Mesothelial cell of epicardium (in vitro differentiated cells): Measurements from ENCODE around the gene CANX. TPM values are rescaled to one million over a fixed set of nuclear protein-coding genes. Genes with fewer than 3 reads are reported as not detected.

Source experiments
- DNase-seq, 2 experiments: peaks; one replicate each; pipeline ENCODE4 v3.0.0; 2021; ENCODE audit warnings: low spot score in 2 of 2; ENCODE audit not compliant: unreplicated experiment in 2 of 2
- H3K27ac Mint-ChIP-seq: 2 replicates; pipeline ENCODE4 v1.8.0; 2021; ENCODE audit warnings: mixed read lengths
- H3K27me3 Mint-ChIP-seq: 2 replicates; pipeline ENCODE4 v1.8.0; 2021; ENCODE audit warnings: low read depth, mixed read lengths
- H3K36me3 Mint-ChIP-seq: 2 replicates; pipeline ENCODE4 v1.8.0; 2021; ENCODE audit warnings: mixed read lengths
- H3K4me1 Mint-ChIP-seq: 2 replicates; pipeline ENCODE4 v1.8.0; 2021; ENCODE audit warnings: mixed read lengths
- H3K4me3 Mint-ChIP-seq: 2 replicates; pipeline ENCODE4 v1.8.0; 2021; ENCODE audit warnings: mild to moderate bottlenecking, moderate library complexity, mixed read lengths
- H3K9me3 Mint-ChIP-seq: 2 replicates; pipeline ENCODE4 v1.8.0; 2021; ENCODE audit warnings: mixed read lengths
- CTCF ChIP-seq: fragments of 200-600 bp; sonication (generic); IDR thresholded peaks from one replicate; pipeline ENCODE4 v1.5.0; 2021; ENCODE audit warnings: antibody characterized with exemption; ENCODE audit not compliant: unreplicated experiment
- total RNA-seq: library from RNA; stranded (reverse); gene quantifications from 3 replicates; pipeline ENCODE4 v1.2.1, GENCODE V29; 2021

Gene CANX
- total RNA-seq, 1 donor from 2014 or later, result 500 TPM

GRCh38 chr5:179699616-179700237 lies 960 bp downstream of the CANX start:
- H3K9me3 Mint-ChIP-seq, result no peaks in the 10 kb centered on the region
- H3K36me3 Mint-ChIP-seq, result peaks cover 13% of the 10 kb centered on the region
- DNase-seq, result no peak
- H3K4me1 Mint-ChIP-seq, result peaks cover 33% of the 10 kb centered on the region
- H3K27me3 Mint-ChIP-seq, result no peaks in the 10 kb centered on the region
- no peak for TF ChIP-seq CTCF
- peak overlapping the region; percentile 97 for H3K4me3 Mint-ChIP-seq
- H3K27ac Mint-ChIP-seq, result peak overlapping the region; percentile 99

- no peaks in the 10 kb centered on the region for H3K9me3 Mint-ChIP-seq
- peaks cover 14% of the 10 kb centered on the region for H3K36me3 Mint-ChIP-seq
- H3K27me3 Mint-ChIP-seq, result no peaks in the 10 kb centered on the region
- DNase-seq, result no peak
- TF ChIP-seq CTCF, result no peak
- H3K4me1 Mint-ChIP-seq, result peaks cover 36% of the 10 kb centered on the region
- H3K27ac Mint-ChIP-seq, result peak overlapping the region; percentile 99
- H3K4me3 Mint-ChIP-seq, result peak overlapping the region; percentile 97
Measured at GRCh38 chr5:179700401-179700918, 1.7 kb downstream of the CANX start.

GRCh38 chr5:179716286-179716685 lies 17.5 kb downstream of the CANX start:
- Mint-ChIP-seq H3K4me1 (no peaks in the 10 kb centered on the region), H3K4me3 (no peak overlapping the region), H3K9me3 (no peaks in the 10 kb centered on the region), H3K27ac (no peak overlapping the region), H3K27me3 (no peaks in the 10 kb centered on the region), H3K36me3 (peaks cover 32% of the 10 kb centered on the region)
- no peak for TF ChIP-seq CTCF
- DNase-seq, result no peak

GRCh38 chr5:179720222-179720621 lies 21.5 kb downstream of the CANX start:
- no peaks in the 10 kb centered on the region for H3K9me3 Mint-ChIP-seq
- no peak overlapping the region for H3K4me3 Mint-ChIP-seq
- no peak for TF ChIP-seq CTCF
- DNase-seq, result no peak
- no peaks in the 10 kb centered on the region for H3K4me1 Mint-ChIP-seq
- H3K36me3 Mint-ChIP-seq, result peaks cover 52% of the 10 kb centered on the region
- no peak overlapping the region for H3K27ac Mint-ChIP-seq
- no peaks in the 10 kb centered on the region for H3K27me3 Mint-ChIP-seq

GRCh38 chr5:179724163-179724562 lies 25.4 kb downstream of the CANX start:
- H3K36me3 Mint-ChIP-seq, result peaks cover 45% of the 10 kb centered on the region
- DNase-seq, result no peak
- no peaks in the 10 kb centered on the region for H3K9me3 Mint-ChIP-seq
- no peaks in the 10 kb centered on the region for H3K27me3 Mint-ChIP-seq
- no peak overlapping the region for H3K27ac Mint-ChIP-seq
- no peaks in the 10 kb centered on the region for H3K4me1 Mint-ChIP-seq
- TF ChIP-seq CTCF, result no peak
- no peak overlapping the region for H3K4me3 Mint-ChIP-seq
